ENCODE data around the gene PCDH15. TPM values are rescaled to one million over a fixed set of nuclear protein-coding genes. Genes with fewer than 3 reads are reported as not detected.

The PCDH15 gene
- total and polyA plus RNA-seq, 2 of the 8 experiments (the other 6 are each of a cell fraction or from before 2014, with no cell fraction given) = 0.11 TPM; not detected in 1

GRCh38 chr10:53839440-53840039, 961.5 kb downstream of the PCDH15 start:
- FAIRE-seq (no peak), DNase-seq (ENCODE audit: low read depth in 1 of 2, low spot score in 2 of 2) (no peak)
- no peak overlapping the region for H3K18ac ChIP-seq (ENCODE audit: extremely low read depth, low read length)
- H4K20me1 ChIP-seq (replicated peaks in 1 of 2; ENCODE audit: control insufficient read depth in 1 of 2, insufficient read depth in 2 of 2, low read length in 2 of 2) = no peaks in the 10 kb centered on the region
- no peaks in the 10 kb centered on the region for H3K79me1 ChIP-seq (ENCODE audit: low read depth, low read length)
- no peak overlapping the region for H3K4ac ChIP-seq (replicated peaks; ENCODE audit: insufficient read length, low read depth, low read length)
- no peaks in the 10 kb centered on the region for H3K27me3 ChIP-seq (replicated peaks in 1 of 4; ENCODE audit: control insufficient read depth in 3 of 4, extremely low read depth in 1 of 4, insufficient read depth in 3 of 4, low read length in 3 of 4)
- no peak overlapping the region for H2BK12ac ChIP-seq (ENCODE audit: low read depth, low read length)
- no peaks in the 10 kb centered on the region for H3K23me2 ChIP-seq (ENCODE audit: low read depth, low read length)
- no peaks in the 10 kb centered on the region for H3K4me1 ChIP-seq (replicated peaks in 1 of 4; ENCODE audit: control insufficient read depth in 3 of 4, insufficient read depth in 4 of 4, low read length in 3 of 4)
- H4K91ac ChIP-seq (replicated peaks; ENCODE audit: insufficient read length, low read length) = no peak overlapping the region
- H2AFZ ChIP-seq (ENCODE audit: low read length) = no peak overlapping the region; the same call in 1 of the 2 replicates
- H2BK120ac ChIP-seq (replicated peaks; ENCODE audit: low read depth, low read length) = no peak overlapping the region
- H2BK20ac ChIP-seq (ENCODE audit: low read length) = no peak overlapping the region
- no peak overlapping the region for H3K9ac ChIP-seq (replicated peaks in 1 of 4; ENCODE audit: extremely low read depth in 1 of 4, low read depth in 3 of 4, low read length in 3 of 4)
- no peak overlapping the region for H3K23ac ChIP-seq (ENCODE audit: insufficient read length)
- H3K4me2 ChIP-seq (ENCODE audit: insufficient read depth in 1 of 2, low read depth in 2 of 2, low read length in 2 of 2) = no peak overlapping the region
- H4K5ac ChIP-seq (ENCODE audit: insufficient read length, low read depth, low read length) = no peak overlapping the region
- ChIA-PET POLR2A (ENCODE audit: partially characterized antibody) (no interaction called here), CTCF (ENCODE audit: partially characterized antibody) (interaction anchor here (0.7 to 1.6 kb wide), 11 partner anchors 8 to 959 kb away, joined by 3 to 7 read pairs (median 4); no protein-coding TSS in a partner anchor)
- TF ChIP-seq RAD21 (IDR thresholded peaks at IDR 0.05 in 1 of 2, conservative IDR thresholded peaks at IDR 0.05 in 1 of 2; ENCODE audit: low read depth in 2 of 2, low read length in 2 of 2) (peak in 1 of 2 experiments; percentile 25; a peak in 2 of 4 replicates), RNF2 (IDR thresholded peaks at IDR 0.05; ENCODE audit: borderline replicate concordance, low read depth, low read length, missing control alignments, poor library complexity, severe bottlenecking) (no peak)
- no peak overlapping the region for H2BK5ac ChIP-seq (ENCODE audit: low read depth, low read length)
- no peak overlapping the region for H2AK5ac ChIP-seq (ENCODE audit: low read depth, low read length)
- no peak overlapping the region for H3K14ac ChIP-seq (ENCODE audit: insufficient read length)
- no peaks in the 10 kb centered on the region for H3K36me3 ChIP-seq (ENCODE audit: control insufficient read depth in 2 of 4, insufficient read depth in 4 of 4, low read length in 3 of 4)
- no peak overlapping the region for H3K27ac ChIP-seq (ENCODE audit: low read depth, low read length)
- no peak overlapping the region for H4K8ac ChIP-seq (ENCODE audit: extremely low read depth, insufficient read depth, low read length)
- H3K4me3 ChIP-seq (ENCODE audit: extremely low read depth in 1 of 4, insufficient read depth in 2 of 4, low read depth in 3 of 4, low read length in 4 of 4) = no peak overlapping the region
- H3K56ac ChIP-seq (replicated peaks; ENCODE audit: insufficient read length, low read depth, low read length) = no peak overlapping the region
- no peak overlapping the region for H2BK15ac ChIP-seq (ENCODE audit: low read length)
- 83% methylated on average over 2 of the region's 2 CpGs; no CpG with 5 or more reads in 1 of the 2 experiments for WGBS, 2 experiments (ENCODE audit: extremely low coverage in 1 of 2, insufficient coverage in 1 of 2, insufficient read length in 1 of 2, insufficient replicate concordance in 2 of 2, low coverage in 1 of 2, low lambda C conversion rate in 2 of 2, missing lambda C conversion rate in 1 of 2)
- H3K79me2 ChIP-seq (ENCODE audit: control insufficient read depth in 1 of 2, insufficient read depth in 2 of 2, low read length in 2 of 2) = no peaks in the 10 kb centered on the region
- no peaks in the 10 kb centered on the region for H3K9me3 ChIP-seq (ENCODE audit: insufficient read depth in 2 of 2, low read depth in 1 of 2, low read length in 1 of 2)
